Fibroblast of villous mesenchyme (primary cell): ENCODE measurements around the gene CCDC179. TPM values are rescaled to one million over a fixed set of nuclear protein-coding genes. Genes with fewer than 3 reads are reported as not detected.
A peak's percentile ranks its signal among the peaks of the same experiment; 100 is the strongest.

Source experiments
- DNase-seq: peaks from one replicate; pipeline ENCODE4 v3.0.0-alpha.2; 2010; ENCODE audit warnings: low read depth
- H3K4me3 ChIP-seq: 2 replicates; pipeline ENCODE4 v1.5.1; 2011; ENCODE audit warnings: low read depth, mild to moderate bottlenecking, low read length
- CTCF ChIP-seq: IDR thresholded peaks from 2 replicates; pipeline ENCODE4 v1.5.1; 2012; ENCODE audit warnings: low read depth, mild to moderate bottlenecking, low read length; ENCODE audit not compliant: insufficient read depth
- total RNA-seq: library from RNA; depleted of rRNA; stranded (reverse); fragments of >200 nt; gene quantifications from 2 replicates; pipeline ENCODE4 v1.2.3, GENCODE V29; 2012

Gene CCDC179
- total RNA-seq, 1 donor: not detected

GRCh38 chr11:22879630-22880029 lies 19.4 kb upstream of the CCDC179 start:
- no peak for DNase-seq
- no peak for TF ChIP-seq CTCF
- H3K4me3 ChIP-seq: no peak overlapping the region

GRCh38 chr11:22878604-22879003 lies 18.3 kb upstream of the CCDC179 start:
- TF ChIP-seq CTCF: no peak
- no peak for DNase-seq
- no peak overlapping the region for H3K4me3 ChIP-seq

- no peak for DNase-seq
- H3K4me3 ChIP-seq: no peak overlapping the region
- no peak for TF ChIP-seq CTCF
Measured at GRCh38 chr11:22878039-22878438, 17.8 kb upstream of the CCDC179 start.

- peak; percentile 57 for TF ChIP-seq CTCF
- DNase-seq: peak; percentile 75
- H3K4me3 ChIP-seq: no peak overlapping the region
Measured at GRCh38 chr11:22875869-22876473, 15.7 kb upstream of the CCDC179 start.

- no peak for TF ChIP-seq CTCF
- no peak overlapping the region for H3K4me3 ChIP-seq
- DNase-seq: no peak
Measured at GRCh38 chr11:22869325-22869724, 9.1 kb upstream of the CCDC179 start.

GRCh38 chr11:22859756-22860155 lies 518 bp downstream of the CCDC179 start:
- H3K4me3 ChIP-seq: no peak overlapping the region
- no peak for DNase-seq
- TF ChIP-seq CTCF: no peak

GRCh38 chr11:22851477-22851876 lies 8.8 kb downstream of the CCDC179 start:
- no peak for TF ChIP-seq CTCF
- DNase-seq: no peak
- no peak overlapping the region for H3K4me3 ChIP-seq
